WTC11 (cell line): ENCODE measurements around the gene ZNF428.

ENCODE experiments used
- ZBTB21 ChIP-seq: sonication (generic); formaldehyde crosslinking; IDR thresholded peaks from 2 replicates; pipeline ENCODE4 v1.8.1; 2023; ENCODE audit warnings: mild to moderate bottlenecking, missing genetic modification reagents, borderline replicate concordance
- TF ChIP-seq, protein P1 (sequence below): fragments of 200-600 bp; IDR thresholded peaks from 2 replicates; pipeline ENCODE4 v1.8.0; 2022; ENCODE audit warnings: antibody characterized with exemption
- TF ChIP-seq, protein P2 (sequence below): sonication (generic); formaldehyde crosslinking; IDR thresholded peaks from 2 replicates; pipeline ENCODE4 v1.8.1; 2023; ENCODE audit warnings: mild to moderate bottlenecking, missing genetic modification reagents, moderate library complexity

DNA sequence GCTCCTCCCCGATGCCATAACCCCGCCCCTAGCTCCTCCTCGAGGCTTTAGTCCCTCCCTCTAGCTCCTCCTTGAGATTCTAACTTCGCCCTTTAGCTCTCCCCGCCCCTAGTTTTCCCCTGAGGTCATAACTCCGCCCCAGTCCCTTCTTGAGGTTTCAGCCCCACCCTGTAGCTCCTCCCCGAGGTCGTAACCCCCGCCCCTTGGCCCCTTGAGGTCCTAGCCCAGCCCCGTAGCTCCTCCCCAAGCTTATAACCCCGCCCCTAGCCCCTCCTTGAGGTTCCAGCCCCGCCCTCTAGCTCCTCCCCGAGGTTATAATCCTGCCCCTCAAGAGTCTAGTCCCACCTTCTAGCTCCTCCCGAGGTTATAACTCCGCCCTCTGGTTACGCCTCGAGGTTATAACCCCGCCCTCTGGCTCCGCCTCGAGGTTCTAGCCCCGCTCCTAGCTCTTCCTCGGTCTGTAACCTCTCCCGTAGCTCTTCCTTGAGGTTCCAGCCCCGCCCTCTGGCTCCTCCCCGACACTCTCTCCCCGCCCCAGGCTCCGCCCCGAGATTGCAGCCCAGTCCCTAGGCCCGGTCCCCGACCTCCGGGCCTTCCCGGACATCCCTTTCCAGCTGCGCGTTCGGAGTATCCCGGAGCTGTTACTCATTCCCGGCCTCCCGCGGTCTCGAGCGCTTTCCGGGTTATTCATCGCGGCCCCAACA is 49.1 kb upstream of the ZNF428 start:
- TF ChIP-seq, protein P1, sequence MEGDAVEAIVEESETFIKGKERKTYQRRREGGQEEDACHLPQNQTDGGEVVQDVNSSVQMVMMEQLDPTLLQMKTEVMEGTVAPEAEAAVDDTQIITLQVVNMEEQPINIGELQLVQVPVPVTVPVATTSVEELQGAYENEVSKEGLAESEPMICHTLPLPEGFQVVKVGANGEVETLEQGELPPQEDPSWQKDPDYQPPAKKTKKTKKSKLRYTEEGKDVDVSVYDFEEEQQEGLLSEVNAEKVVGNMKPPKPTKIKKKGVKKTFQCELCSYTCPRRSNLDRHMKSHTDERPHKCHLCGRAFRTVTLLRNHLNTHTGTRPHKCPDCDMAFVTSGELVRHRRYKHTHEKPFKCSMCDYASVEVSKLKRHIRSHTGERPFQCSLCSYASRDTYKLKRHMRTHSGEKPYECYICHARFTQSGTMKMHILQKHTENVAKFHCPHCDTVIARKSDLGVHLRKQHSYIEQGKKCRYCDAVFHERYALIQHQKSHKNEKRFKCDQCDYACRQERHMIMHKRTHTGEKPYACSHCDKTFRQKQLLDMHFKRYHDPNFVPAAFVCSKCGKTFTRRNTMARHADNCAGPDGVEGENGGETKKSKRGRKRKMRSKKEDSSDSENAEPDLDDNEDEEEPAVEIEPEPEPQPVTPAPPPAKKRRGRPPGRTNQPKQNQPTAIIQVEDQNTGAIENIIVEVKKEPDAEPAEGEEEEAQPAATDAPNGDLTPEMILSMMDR: no peak
- no peak for TF ChIP-seq ZBTB21 (CRISPR knock-in tag)
- TF ChIP-seq, protein P2, sequence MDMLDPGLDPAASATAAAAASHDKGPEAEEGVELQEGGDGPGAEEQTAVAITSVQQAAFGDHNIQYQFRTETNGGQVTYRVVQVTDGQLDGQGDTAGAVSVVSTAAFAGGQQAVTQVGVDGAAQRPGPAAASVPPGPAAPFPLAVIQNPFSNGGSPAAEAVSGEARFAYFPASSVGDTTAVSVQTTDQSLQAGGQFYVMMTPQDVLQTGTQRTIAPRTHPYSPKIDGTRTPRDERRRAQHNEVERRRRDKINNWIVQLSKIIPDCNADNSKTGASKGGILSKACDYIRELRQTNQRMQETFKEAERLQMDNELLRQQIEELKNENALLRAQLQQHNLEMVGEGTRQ (CRISPR knock-in tag): no peak
